BE2C (cell line): Measurements from ENCODE around the gene DIP2C.

Experiments used
- DNase-seq: peaks from one replicate; pipeline ENCODE4 v3.0.0-alpha.2; 2020
- H3K27me3 ChIP-seq: fragments of 250-450 bp; sonication (Bioruptor Pico); 2 replicates; pipeline ENCODE4 v1.5.1; 2020; ENCODE audit warnings: mild to moderate bottlenecking
- H3K36me3 ChIP-seq: fragments of 250-450 bp; sonication (Bioruptor Pico); 2 replicates; pipeline ENCODE4 v1.5.1; 2020; ENCODE audit warnings: mild to moderate bottlenecking
- H3K4me1 ChIP-seq: fragments of 250-450 bp; sonication (Bioruptor Pico); 2 replicates; pipeline ENCODE4 v1.5.1; 2020
- H3K4me3 ChIP-seq: 2 replicates; pipeline ENCODE4 v1.5.1; 2011; ENCODE audit warnings: low read depth, low read length
- H3K9me3 ChIP-seq: fragments of 250-450 bp; sonication (Bioruptor Pico); 2 replicates; pipeline ENCODE4 v1.5.1; 2020
- CTCF ChIP-seq: IDR thresholded peaks from 2 replicates; pipeline ENCODE4 v1.5.1; 2012; ENCODE audit warnings: mild to moderate bottlenecking, low read depth, low read length

The DIP2C gene

DNA sequence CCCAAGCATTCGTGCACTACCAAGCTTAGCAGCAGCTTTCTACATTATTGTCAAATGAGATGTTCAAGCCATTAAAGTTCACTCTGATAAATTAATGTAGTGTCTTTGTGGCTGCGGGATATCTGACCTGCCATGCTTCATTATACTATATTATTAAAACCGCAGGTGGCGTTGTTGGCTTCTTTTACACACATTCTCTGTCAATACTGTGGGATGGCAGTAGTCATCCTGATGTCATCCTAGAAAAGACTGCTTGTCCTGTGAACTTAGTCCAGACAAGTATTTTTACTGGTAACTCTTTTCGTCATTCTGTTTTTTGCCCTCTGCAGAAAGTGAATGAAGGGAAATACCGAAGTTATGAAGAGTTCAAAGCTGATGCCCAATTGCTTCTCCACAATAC, 450.4 kb downstream of the DIP2C start:
- Histone ChIP-seq H3K4me3 (no peak overlapping the region), H3K27me3 (no peaks in the 10 kb centered on the region), H3K4me1 (peaks cover 18% of the 10 kb centered on the region), H3K36me3 (no peaks in the 10 kb centered on the region), H3K9me3 (no peaks in the 10 kb centered on the region)
- no peak for DNase-seq
- TF ChIP-seq CTCF: peak; percentile 19; the same call in 1 of the 2 replicates

GRCh38 chr10:235915-236314, 453.6 kb downstream of the DIP2C start:
- TF ChIP-seq CTCF: no peak
- DNase-seq: no peak
- no peaks in the 10 kb centered on the region for H3K36me3 ChIP-seq
- H3K27me3 ChIP-seq: no peaks in the 10 kb centered on the region
- H3K4me1 ChIP-seq: peaks cover 19% of the 10 kb centered on the region
- H3K4me3 ChIP-seq: no peak overlapping the region
- H3K9me3 ChIP-seq: no peaks in the 10 kb centered on the region

DNA sequence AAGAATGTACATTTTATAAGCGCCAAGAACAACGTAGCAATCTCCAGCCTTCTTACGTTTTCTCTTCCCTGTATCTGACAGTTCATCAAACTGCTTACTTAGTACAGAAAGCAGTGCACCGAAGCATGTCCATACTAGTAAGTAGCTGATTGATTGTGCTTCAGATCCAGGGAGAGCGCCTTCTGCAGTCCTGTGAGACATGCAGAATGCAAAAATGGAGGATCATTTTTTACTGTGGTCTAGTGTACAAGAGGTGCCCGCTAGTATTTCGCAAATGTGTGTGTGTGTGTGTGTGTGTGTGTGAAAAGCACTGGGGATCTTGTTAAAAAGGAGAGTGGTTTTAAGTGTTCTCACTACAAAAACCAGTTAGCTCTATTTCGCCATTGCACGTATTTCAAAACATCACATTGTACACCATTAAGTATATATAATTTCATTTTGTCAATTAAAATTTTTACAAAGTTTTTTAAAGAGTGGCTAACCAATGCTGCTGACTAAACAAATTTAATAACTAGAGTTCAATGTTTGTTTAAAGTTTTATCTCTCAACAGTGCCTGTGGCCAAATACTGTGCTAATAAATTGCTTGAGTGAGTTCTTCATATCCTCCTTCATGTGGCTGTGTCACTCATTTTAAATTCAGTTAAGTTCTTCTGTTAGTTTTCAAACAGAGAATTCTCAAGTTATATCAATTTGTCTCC, 454.6 kb downstream of the DIP2C start:
- no peak for TF ChIP-seq CTCF
- Histone ChIP-seq H3K27me3 (no peaks in the 10 kb centered on the region), H3K9me3 (no peaks in the 10 kb centered on the region), H3K4me3 (no peak overlapping the region), H3K4me1 (peaks cover 19% of the 10 kb centered on the region), H3K36me3 (no peaks in the 10 kb centered on the region)
- peak; percentile 25 for DNase-seq

- no peak for TF ChIP-seq CTCF
- Histone ChIP-seq H3K36me3 (no peaks in the 10 kb centered on the region), H3K4me3 (no peak overlapping the region), H3K9me3 (no peaks in the 10 kb centered on the region), H3K27me3 (no peaks in the 10 kb centered on the region), H3K4me1 (peaks cover 19% of the 10 kb centered on the region)
- DNase-seq: no peak
These were observed 456.6 kb downstream of the DIP2C start for GRCh38 chr10:232878-233277.

GRCh38 chr10:232061-232460, 457.4 kb downstream of the DIP2C start:
- TF ChIP-seq CTCF: no peak
- peaks cover 19% of the 10 kb centered on the region for H3K4me1 ChIP-seq
- H3K4me3 ChIP-seq: no peak overlapping the region
- no peaks in the 10 kb centered on the region for H3K9me3 ChIP-seq
- no peak for DNase-seq
- no peaks in the 10 kb centered on the region for H3K27me3 ChIP-seq
- H3K36me3 ChIP-seq: no peaks in the 10 kb centered on the region

- no peaks in the 10 kb centered on the region for H3K27me3 ChIP-seq
- H3K4me1 ChIP-seq: peaks cover 13% of the 10 kb centered on the region
- no peaks in the 10 kb centered on the region for H3K9me3 ChIP-seq
- TF ChIP-seq CTCF: peak; percentile 84
- peak; percentile 46 for DNase-seq
- no peaks in the 10 kb centered on the region for H3K36me3 ChIP-seq
- no peak overlapping the region for H3K4me3 ChIP-seq
These were observed 458.7 kb downstream of the DIP2C start for GRCh38 chr10:230758-231157.
